OCI-M1 (cell line): ENCODE measurements around the gene CPNE9.

Experiments
- DNase-seq: peaks from one replicate; lab custom pipeline; 2025; lab: John Stamatoyannopoulos, UW

The CPNE9 gene

DNA sequence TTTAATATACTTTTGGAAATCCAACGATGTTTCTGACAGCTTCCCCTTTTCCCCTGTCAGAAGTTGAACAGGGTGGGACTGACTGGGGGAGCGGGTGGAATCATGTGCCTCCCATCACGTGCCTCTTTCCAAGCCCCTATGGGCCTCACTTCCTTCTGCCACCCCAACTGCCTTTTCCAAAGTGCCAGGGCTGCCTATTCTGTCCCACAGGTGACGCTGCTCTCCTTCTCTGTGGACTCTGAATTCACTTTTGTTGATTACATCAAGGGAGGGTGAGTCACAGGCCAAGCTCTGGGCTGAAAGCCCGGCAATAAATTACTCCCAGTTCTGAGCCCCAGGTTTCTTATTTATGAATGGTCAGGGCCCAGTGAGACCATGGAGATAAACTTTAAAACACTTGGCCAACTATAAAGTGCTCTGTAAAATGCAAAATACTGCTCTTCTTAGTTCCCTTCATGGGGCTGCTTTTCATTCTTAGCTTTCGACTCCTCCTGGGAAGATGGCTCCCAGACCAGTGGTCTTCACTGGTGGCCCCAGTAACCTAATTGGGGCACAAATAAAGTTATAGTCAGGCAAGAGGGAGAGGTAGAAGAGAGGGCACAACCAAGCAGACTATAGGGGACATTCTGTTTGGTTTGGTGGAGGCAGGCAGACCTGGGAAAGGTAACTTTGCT, 12.3 kb downstream of the CPNE9 start:
- peak; percentile 99 for DNase-seq

DNA sequence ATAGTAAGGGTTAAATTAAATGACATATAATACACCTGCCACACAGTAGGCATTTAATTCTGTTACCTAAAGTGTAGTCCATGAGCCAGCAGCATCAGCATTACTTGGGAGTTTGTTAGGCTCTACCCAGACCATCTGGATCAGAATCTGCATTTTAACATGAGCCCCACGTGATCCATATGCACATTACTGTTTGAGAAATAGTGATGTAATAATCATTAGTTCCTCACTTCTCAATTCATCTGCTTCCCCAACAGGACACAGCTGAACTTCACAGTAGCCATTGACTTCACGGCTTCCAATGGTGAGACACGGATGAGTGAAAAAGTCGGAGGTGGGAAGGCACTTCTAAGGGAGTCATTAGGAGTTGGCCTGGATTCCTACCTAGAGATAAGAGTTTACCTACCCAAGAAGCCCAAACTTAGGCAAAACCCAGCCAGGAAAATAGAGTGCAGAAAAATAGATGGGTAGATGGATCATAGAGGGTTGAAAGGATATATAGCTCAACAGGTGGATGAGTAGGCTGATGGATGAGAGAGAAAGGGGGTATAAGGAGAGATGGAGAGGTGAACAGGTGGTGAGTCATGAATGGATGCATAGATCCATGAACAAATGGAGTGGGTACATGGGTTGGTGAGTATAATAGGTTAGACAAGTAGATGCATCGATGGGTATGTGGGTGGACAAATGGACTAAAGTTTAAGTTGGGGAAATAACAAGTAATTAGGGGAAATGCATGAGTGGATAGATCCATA, 13.3 kb downstream of the CPNE9 start:
- DNase-seq, result no peak

DNA sequence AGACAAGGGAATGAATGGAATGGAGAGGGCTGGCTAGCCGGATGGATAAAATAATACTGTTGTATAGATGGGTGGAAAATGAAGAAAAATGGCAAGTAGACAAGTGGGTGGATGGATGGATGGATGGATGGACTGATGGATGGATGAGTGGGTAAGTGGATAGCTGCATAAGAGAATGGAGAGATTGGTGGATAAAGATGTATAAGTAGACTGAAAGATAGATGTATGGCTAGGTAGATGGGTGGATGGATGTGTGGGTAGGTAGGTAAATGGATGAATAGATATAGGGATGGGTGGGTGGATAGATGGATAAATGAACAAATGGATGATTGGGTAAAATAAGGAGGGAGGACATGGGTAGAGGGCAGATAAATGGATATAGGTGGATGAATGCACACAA, 13.9 kb downstream of the CPNE9 start:
- no peak for DNase-seq

DNA sequence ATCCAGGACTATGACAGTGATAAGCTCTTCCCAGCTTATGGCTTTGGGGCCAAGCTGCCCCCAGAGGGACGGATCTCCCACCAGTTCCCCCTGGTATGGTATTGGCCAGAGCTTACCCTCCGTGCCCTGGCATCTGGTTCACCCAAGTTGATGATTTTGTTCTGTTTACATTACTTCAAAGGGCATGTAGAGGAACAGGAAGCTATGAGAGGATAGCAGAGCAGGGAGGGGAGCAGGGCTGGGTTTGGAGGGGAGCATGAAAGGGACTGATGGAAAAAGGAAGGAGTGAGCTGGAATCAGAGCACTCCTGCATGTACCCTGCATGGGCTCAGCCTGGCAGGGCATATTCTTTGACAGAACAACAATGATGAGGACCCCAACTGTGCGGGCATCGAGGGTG, 14.5 kb downstream of the CPNE9 start:
- DNase-seq, result no peak

DNA sequence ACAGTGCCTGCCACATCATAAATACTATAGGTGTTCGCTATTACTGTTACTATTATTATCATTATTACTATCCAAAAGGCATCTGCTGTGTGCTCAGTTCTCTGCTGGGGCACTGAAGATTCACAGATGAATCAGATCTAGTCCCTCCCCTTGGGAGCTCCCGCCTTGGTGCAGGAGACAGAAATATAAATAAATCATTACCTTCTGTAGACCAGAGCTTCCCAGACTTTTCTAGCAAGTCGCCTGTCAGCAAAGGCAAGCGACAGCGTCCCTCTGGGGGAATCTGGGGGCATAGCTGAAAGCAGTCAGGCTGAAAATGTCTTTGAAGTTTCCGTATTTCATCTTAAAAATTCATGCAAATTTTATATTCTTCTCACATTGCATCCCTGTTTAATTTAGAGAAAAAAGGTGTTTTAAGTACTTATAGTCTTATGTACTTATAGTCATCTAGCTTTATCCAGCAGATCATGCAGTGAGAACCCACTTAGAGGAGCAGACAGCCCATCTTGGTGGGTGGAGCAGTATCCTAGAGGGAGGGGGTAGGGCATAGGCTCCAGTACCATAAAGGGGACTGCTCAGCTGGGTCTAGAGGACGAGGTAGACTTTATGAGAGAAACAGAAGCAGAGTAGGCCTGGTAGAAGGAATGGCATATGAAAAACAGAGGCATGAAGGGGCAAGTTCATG, 17.5 kb downstream of the CPNE9 start:
- DNase-seq, result no peak

GRCh38 chr3:9721700-9722060, 18.0 kb downstream of the CPNE9 start:
- no peak for DNase-seq

DNA sequence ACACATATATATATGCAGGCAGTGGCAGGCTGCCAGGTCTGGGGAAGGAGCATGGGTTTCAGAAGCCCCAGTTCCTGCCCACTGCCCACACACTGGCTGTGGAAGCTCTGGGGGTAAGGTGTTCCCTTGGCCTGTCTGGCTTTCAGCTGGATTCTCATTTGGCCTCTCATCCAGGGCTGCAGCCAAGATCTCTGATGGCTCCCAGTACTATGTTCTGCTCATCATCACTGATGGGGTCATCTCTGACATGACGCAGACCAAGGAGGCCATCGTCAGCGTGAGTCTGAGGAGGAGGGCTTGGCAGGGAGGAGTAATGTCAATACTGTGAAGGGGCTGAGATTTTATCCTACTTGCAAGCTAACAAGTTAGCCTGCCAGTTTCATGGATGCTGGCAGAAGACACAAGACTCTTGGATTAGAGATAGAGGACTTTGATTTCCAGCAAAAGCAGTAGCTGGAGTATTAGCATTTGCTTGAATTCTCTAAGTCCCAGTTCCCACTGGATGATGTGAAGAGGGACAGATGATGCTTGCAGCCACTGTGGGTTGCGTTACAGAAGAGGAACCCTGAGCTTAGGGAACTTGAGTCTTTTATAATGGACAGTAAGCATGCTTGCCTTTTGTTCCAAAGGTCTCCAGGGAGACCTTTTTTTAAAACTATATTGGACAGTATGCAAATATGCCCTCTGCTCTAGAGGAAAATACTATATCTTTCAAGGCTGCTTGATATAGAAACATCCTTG, 22.3 kb downstream of the CPNE9 start:
- DNase-seq, result no peak

DNA sequence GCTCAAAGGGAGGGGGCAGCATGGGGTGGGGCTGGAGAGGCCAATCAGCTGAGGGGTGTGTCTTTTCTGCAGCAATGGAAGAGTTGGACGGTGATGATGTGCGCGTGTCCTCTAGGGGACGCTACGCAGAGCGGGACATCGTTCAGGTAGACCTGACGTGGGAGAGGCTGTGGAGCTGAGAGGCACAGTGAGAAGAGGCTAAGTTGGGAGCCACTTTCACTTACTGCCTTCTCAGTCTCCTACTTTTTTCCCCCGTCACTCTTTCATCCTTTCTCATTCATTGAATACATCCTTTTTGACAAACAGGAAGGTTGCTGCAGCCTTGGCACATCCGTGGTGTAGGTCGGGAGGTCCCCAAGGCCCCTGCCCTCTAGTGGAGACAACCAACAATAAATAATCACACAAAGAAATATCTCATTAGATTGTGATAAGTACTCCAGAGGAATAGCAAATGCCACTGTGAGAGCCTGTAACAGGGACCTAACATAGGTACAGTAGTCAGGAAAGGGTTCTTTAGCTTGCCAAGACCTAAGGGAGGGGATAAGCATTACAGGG, 23.5 kb downstream of the CPNE9 start:
- DNase-seq, result peak; percentile 67

GRCh38 chr3:9727743-9728142, 24.1 kb downstream of the CPNE9 start:
- DNase-seq, result no peak

GRCh38 chr3:9729419-9729818, 25.8 kb downstream of the CPNE9 start:
- DNase-seq, result no peak

- DNase-seq, result no peak
Measured at GRCh38 chr3:9730657-9731205, 27.1 kb downstream of the CPNE9 start.

- DNase-seq, result peak; percentile 100
Measured at GRCh38 chr3:9731206-9732079, 27.8 kb downstream of the CPNE9 start, which contains the start of gene BRPF1. TSS of gene BRPF1 (plus strand) at chr3:9731735. CDS start at chr3:9734141, 2,406 bp downstream.

DNA sequence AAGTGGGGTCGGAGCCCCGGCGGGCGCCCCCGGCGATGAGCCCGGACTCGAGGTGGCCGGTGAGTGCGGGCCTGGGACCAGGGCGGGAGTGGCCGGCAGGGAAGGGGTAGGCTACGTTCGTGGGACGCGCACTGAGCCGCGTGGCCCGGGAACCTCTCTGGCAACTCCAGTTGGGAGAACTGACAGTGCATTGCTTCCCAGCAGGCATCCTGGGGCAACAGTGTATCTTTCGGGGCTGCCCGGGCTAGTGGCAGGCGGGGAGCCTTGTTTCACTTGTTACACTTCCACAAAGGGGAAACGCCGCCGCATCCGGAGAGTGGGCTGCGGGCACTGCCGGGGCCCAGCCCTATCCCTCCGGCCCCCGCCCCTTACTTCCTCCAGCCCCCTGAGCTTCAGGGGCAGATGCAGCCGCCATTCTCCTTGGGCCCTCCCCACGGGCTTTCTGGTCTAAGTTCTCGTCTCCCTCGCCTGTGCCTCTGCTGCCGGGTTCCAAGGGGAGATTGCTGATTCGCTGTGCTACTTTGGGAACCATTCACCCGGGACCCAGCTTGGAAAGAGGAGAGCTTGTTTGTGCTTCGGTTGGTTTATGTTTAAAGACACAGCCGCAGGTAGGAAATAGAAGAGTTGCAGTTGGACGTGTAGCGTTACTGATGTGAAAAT, 28.6 kb downstream of the CPNE9 start:
- peak; percentile 45 for DNase-seq

DNA sequence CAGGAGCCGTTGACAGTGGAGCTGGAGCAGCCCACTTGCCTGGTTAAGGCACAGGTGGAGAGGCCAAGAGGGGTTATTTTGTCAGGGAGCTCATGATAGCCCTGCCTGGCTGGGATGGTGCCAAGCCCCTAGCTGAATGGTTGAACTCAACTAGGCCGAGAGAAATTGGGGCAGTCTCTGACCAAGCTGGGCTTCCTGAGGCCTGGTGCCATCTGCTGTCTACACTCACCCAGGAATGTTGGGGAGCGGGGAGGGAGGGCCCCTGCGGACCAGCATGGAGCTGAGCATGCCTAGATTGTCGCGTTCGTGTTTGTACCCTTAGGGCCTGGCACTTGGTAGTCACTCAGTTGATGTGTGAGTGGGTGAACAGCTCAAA, 29.1 kb downstream of the CPNE9 start:
- DNase-seq, result no peak

DNA sequence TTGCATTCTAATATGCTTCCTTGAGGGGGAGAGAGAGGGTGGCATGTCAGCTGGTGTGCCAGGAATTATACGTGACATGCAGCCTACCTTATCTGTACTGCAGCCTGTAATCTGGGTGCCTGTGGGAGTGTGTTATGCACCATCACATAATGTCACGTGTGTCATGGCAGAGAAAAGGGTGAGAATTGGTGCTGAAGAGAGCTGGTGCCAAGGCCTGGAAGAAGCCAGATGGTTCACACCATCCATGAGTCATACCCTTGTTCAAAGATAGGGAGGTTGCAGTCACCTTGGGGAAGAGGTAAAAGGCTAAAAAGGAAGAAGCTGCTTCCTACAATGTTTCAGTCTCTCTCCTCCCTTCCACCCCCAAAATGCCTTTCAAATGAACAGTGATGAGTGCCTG, 33.2 kb downstream of the CPNE9 start:
- no peak for DNase-seq

DNA sequence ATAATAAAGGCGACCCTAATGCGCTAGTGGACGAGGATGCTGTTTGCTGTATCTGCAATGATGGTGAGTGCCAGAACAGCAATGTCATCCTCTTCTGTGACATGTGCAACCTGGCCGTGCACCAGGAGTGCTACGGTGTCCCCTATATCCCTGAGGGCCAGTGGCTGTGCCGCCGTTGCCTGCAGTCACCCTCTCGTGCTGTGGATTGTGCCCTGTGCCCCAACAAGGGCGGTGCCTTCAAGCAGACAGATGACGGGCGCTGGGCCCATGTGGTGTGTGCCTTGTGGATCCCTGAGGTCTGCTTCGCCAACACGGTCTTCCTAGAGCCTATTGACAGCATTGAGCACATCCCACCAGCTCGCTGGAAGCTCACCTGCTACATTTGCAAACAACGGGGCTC, 35.5 kb downstream of the CPNE9 start:
- DNase-seq, result no peak

- no peak for DNase-seq
Measured at GRCh38 chr3:9742560-9742959, 38.9 kb downstream of the CPNE9 start.

GRCh38 chr3:9743548-9743947, 39.9 kb downstream of the CPNE9 start:
- DNase-seq, result no peak

DNA sequence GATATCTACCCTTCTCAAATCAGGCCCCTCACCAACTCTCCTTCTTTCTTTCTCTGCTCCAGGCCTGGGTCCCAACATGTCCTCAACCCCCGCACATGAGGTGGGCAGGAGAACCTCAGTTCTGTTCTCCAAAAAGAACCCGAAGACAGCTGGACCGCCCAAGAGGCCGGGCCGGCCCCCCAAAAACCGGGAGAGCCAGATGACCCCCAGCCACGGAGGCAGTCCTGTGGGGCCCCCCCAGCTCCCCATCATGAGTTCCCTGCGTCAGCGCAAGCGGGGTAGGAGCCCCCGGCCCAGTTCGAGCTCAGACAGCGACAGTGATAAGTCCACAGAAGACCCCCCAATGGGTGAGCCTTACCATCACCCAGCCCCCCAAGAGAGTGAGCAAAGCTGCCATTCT, 40.5 kb downstream of the CPNE9 start:
- no peak for DNase-seq

DNA sequence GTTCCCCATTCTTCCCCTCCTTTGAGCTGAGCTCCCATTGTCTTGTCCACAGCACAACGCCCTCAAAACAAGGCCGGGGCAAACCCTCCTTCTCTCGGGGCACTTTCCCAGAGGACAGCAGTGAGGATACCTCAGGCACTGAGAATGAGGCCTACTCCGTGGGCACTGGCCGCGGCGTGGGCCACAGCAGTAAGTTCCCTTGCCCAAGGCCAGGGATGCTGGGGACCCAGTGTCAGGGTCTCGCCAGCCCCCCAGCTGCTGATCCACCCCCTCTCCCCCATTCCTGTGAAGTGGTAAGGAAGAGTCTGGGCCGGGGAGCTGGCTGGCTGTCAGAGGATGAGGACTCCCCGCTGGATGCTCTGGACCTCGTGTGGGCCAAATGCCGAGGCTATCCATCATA, 41.9 kb downstream of the CPNE9 start:
- DNase-seq, result no peak
